HFF-Myc (cell line): Measurements from ENCODE around the gene TOP3A.

Experiments
- DNase-seq: peaks from one replicate; pipeline ENCODE4 v3.0.0-alpha.2; 2011; ENCODE audit warnings: low read depth; ENCODE audit errors: extremely low read depth
- H3K4me3 ChIP-seq: replicated peaks from 2 replicates; pipeline ENCODE4 v1.5.1; 2011; ENCODE audit warnings: low read depth, mild to moderate bottlenecking, control low read depth, low read length
- CTCF ChIP-seq: IDR thresholded peaks from 2 replicates; pipeline ENCODE4 v1.5.1; 2012; ENCODE audit warnings: mild to moderate bottlenecking, low read depth, low read length, control low read depth; ENCODE audit errors: missing control alignments

TOP3A gene

DNA sequence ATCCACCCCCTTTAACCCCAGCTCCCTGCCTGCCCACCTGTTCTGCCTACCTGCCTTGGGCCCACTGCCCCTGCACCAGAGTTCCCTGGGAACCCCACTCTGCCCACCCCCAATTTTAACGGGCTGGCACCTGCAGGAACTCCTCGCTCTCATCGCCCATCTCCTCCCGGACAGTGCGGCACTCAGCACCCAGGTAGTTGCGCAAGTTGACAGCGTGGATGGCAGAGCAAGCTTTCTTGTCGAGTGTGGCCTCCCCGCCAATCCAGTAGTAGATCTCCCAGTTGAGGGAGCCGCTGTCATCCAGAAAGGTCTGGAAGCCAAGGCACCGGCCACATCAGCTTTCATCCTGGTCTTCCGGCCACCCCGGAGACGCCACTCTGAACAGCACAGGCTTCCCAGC lies 64.1 kb downstream of the TOP3A start:
- H3K4me3 ChIP-seq: no peak overlapping the region
- no peak for DNase-seq
- no peak for TF ChIP-seq CTCF

- no peak for TF ChIP-seq CTCF
- DNase-seq: no peak
- no peak overlapping the region for H3K4me3 ChIP-seq
Measured at GRCh38 chr17:18250259-18250658, 64.5 kb downstream of the TOP3A start.

- DNase-seq: no peak
- no peak for TF ChIP-seq CTCF
- no peak overlapping the region for H3K4me3 ChIP-seq
Measured at GRCh38 chr17:18248811-18249210, 66.0 kb downstream of the TOP3A start.

DNA sequence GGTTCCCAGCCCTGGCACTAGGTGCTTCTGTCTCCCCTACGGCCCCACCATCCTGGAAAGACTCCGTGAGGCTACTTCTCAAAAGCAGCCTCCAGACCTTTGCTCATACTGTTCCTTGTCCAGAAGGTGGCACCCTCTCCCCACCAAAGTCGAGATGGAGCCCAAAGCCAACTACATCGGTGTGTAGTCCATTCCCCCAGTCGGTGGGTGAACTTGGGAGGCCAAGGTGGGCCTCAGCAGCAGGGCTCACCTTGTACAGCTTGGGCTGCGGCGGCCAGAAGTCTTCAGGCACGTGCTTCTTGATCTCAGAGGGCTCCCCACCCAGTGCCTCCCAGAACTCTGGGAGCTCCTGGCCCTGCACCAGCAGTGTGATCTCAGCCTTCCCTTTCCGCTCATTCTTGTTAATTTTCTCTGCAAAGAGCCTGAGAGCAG lies 66.5 kb downstream of the TOP3A start:
- H3K4me3 ChIP-seq: no peak overlapping the region
- TF ChIP-seq CTCF: peak; percentile 70
- peak; percentile 42 for DNase-seq

- DNase-seq: no peak
- TF ChIP-seq CTCF: no peak
- H3K4me3 ChIP-seq: no peak overlapping the region
Measured at GRCh38 chr17:18247613-18248001, 67.2 kb downstream of the TOP3A start.

DNA sequence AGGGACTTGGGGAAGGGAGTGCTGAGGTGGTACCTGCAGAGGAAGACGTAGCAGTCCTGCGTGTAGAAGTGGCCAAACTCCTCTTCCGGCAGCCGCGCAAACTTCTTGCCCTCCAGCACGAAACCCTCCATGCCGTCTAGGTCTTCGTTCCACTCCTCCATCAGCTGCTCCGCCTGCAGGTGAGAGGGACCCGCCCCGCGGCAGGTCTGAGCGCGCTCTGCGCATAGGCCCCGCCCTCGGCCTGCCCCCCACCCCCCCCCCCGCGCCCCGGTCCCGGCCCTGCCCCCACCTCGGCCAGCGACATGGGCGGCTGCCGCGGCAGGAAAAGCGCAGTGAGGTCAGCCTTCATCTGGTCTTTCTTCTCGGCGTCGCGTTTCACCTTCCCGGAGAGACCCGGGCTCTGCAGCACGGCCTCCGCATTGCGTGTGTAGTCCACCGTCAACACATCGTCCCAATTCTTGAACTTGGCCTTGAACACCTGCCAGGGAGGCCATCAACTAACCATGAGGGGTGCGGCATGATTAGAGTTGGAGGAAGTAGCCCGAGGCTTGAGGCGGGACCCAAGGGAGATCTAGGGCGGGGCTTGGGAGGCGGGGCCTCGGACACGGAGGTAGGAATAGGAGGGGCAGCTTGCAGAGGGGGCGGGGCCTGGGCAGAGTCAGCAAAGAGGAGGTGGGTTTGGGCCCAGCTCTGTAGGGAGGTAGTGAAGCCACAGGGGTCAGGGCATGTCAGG lies 67.7 kb downstream of the TOP3A start:
- no peak for DNase-seq
- no peak overlapping the region for H3K4me3 ChIP-seq

More for the DNA sequence above, 67.7 kb downstream of the TOP3A start:
- no peak for TF ChIP-seq CTCF
